HG03565 (cell line): ENCODE data around the gene ANP32D.
"Not testable (repeated sequence)": the region's sequence is repeated elsewhere in the genome, so short reads cannot be mapped to it uniquely, and the experiment has no call there.

Source experiments
- ATAC-seq: cut with Tn5 transposase; IDR thresholded peaks from one replicate; pipeline ENCODE4 v1.9.1; 2021; ENCODE audit warnings: mild to moderate bottlenecking, moderate library complexity; ENCODE audit not compliant: unreplicated experiment

The ANP32D gene

GRCh38 chr12:48472259-48472658 lies at the start of gene ANP32D:
Gene ANP32D, plus strand, starts transcription at chr12:48472559. Its CDS starts 106 bp downstream, at chr12:48472665.
- ATAC-seq = no peak

DNA sequence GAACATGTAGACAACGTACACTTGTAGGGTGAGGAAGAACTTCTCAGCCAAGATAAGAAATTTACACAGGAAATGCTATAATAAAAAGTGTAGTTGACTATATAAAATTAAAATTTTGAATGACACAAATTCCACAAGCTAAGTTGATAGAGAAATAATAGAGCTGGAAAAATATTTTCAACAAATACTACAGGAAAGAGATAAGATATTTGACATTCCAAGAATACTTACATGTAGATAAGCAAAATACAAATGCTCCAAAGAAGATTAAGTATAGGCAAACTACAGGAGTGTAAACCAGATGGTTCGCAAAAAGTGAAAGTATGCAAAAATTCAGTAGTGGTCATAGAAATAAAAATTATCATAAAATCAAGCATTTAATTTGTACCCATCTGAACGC lies 49.2 kb upstream of the ANP32D start:
- no peak for ATAC-seq

DNA sequence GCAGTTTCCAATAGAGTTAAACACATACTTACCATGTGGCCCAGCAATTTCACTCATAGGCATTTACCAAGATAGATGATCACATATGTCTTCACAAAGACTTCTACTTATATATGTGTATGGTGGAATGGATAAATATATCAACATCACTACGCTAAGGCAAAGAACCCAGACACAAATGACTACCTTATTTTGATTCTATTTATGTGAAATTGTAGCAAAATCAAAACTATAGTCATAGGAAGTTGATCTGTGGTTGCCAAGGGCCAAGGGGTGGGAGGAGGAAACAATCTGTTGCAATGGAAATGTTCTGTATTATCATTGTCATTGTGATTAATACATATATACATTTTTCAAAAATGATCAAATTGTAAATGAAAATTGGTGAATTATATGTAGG lies 47.7 kb upstream of the ANP32D start:
- no peak for ATAC-seq

GRCh38 chr12:48434016-48434415 lies 38.3 kb upstream of the ANP32D start:
- ATAC-seq = not testable (repeated sequence)

DNA sequence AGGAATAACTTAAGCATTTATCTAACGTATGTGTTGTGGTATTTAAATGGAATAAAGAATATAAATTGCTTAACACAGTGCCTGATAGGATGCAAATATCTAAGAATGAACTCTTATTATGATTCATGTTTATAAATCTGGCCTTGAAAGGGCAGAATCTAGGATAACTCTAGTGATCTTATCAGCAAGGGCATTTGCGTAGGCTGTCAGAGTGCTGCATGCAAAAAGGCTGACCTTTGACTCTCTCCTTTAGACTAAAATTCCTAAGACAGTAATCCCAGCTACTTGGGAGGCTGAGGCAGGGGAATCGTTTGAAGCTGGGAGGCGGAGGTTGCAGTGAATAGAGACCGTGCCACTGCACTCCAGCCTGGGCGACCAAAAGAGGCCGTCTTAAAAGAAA lies 31.3 kb upstream of the ANP32D start:
- no peak for ATAC-seq

DNA sequence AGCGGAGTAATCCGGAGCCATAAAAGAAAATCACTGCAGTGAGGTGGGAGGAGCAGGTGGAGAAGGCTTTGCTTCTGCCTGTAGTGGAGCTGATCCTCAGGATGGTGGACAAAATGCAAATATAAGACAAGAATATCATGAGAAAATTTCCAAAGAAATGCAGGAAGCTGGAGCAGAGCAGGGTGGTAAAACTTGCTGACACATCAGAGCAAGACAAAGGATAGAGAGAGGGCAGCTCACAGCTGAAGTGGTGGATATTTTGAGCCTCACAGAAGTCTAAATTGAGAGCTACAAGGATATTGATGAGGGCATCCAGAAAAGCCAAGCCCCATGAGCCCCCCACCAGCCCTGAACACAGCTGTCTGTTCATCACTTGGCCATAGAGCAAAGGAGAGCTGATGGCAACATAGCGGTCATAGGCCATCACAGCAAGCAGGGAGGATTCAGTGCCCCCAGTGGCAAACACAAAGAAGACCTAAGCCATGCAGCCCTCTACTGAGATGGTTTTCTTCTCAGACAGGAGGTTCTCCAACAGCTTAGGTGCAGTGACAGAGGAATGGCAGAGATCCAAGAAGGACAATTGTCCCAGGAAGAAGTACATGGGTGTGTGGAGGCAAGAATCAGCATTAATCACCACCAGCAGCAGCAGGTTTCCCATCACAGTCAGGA lies 30.0 kb upstream of the ANP32D start:
- no peak for ATAC-seq

DNA sequence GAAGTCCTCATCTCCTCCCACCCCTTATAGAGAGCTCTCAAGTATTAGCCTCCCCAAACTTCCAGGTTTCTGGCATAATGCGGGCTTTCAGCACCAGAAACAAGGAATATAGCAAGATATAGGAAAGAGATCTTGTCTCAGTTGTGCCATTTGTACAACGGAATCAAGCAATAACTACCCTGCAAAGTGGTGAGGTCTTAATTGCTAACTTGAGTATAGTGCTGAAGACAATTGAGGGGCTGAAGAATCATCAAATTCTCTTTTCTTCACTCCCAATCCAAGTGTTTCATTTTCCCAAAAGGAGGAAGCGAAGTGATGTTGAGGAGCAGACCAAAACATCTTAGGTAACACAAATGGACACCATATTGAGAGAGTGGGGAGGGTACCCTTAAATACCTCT lies 26.8 kb upstream of the ANP32D start:
- ATAC-seq = no peak

GRCh38 chr12:48446161-48446776 lies 26.1 kb upstream of the ANP32D start:
- ATAC-seq = no peak

- no peak for ATAC-seq
Observed at GRCh38 chr12:48447755-48448154, 24.6 kb upstream of the ANP32D start.

GRCh38 chr12:48451372-48451771 lies 21.0 kb upstream of the ANP32D start:
- no peak for ATAC-seq

DNA sequence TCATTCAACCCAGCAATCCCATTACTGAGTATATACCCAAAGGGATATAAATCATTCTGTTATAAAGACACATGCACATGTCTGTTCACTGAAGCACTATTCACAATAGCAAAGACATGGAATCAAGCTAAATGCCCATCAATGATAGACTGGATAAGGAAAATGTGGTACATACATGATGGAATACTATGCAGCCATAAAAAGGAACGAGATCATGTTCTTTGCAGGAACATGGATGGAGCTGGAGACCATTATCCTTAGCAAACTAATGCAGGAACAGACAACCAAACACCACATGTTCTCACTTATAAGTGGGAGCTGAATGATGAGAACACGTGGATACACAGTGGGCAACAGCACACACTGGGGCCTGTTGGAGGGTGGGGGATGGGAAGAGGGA lies 19.4 kb upstream of the ANP32D start:
- ATAC-seq = not testable (repeated sequence)

GRCh38 chr12:48454667-48455066 lies 17.7 kb upstream of the ANP32D start:
- no peak for ATAC-seq

GRCh38 chr12:48455116-48455515 lies 17.2 kb upstream of the ANP32D start:
- no peak for ATAC-seq

GRCh38 chr12:48459259-48459658 lies 13.1 kb upstream of the ANP32D start:
- ATAC-seq = no peak

- ATAC-seq = not testable (repeated sequence)
Observed at GRCh38 chr12:48469027-48469426, 3.3 kb upstream of the ANP32D start.

GRCh38 chr12:48473061-48473460 lies 702 bp downstream of the ANP32D start:
- ATAC-seq = no peak

DNA sequence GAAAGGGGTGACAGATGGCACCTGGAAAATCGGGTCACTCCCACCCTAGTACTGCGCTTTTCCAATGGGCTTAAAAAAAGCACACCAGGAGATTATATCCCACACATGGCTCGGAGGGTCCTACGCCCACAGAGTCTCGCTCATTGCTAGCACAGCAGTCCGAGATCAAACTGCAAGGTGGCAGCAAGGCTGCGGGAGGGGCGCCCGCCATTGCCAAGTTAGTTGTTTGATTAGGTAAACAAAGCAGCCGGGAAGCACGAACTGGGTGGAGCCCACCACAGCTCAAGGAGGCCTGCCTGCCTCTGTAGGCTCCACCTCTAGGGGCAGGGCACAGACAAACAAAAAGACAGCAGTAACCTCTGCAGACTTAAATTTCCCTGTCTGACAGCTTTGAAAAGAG lies 2.1 kb downstream of the ANP32D start:
- not testable (repeated sequence) for ATAC-seq

DNA sequence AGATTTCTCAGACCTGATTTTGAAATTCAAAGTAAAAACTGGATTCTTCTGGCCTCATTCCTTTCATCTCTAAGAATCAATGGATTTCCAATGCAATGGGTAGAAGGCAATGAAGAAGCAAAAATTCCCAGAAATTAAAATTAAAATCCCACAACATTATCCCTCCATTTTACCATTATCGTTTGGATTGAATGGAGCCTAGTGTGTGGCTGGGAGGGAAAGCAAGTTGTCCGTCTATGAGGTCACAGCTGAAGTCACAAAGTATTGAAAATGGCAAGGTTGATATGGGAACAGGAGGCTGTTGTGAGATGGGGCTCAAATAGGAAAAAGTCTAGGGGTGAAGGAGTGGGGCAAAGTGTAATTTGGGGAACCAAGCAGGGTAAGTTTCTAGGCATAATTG lies 9.8 kb downstream of the ANP32D start, which contains the start of gene C12orf54:
Gene C12orf54 (plus strand): TSS at position 301 of the 400 bp plus-strand sequence. CDS start 799 bp downstream, outside the sequence.
- no peak for ATAC-seq

- no peak for ATAC-seq
Observed at GRCh38 chr12:48482930-48483329, 10.6 kb downstream of the ANP32D start.

DNA sequence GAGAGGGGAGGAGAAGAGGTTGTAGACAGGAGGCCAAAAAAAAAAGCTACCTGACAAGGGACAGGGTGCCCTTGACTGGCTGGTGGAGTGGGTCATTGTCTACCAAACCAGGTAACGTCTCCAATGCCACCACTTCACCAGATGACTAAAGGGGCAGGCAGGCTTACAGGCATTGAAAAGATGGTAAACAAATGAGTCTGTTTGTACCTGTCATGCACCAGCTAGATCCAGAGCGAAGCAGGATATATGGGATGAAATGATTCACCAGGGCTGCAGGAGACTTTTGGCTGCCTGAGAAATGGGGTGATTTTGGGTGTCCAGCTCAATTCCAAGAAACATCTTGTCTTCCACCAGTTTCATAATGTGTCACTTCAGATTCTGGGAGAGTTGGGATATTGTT lies 13.9 kb downstream of the ANP32D start:
- no peak for ATAC-seq

GRCh38 chr12:48486679-48487078 lies 14.3 kb downstream of the ANP32D start:
- ATAC-seq = no peak

DNA sequence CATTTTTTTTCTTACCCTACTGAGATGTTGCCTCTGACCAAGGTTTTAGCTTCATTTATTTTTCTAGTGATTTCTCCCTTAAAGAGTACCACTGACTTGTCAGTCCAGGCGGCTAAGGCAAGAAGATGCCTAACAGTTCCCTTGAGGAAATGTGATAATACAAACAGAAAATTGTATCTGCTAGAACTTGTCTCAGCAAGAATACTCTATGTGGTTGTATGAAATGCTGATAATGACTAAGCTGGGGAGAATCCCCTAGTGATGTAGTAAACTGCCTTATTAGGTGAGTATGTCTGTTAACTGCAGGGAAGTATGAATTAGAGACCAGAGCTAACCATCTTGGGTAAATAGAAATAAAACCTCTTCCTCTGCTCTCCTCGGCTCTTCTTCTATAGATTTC lies 16.7 kb downstream of the ANP32D start:
- peak; percentile 95 for ATAC-seq

DNA sequence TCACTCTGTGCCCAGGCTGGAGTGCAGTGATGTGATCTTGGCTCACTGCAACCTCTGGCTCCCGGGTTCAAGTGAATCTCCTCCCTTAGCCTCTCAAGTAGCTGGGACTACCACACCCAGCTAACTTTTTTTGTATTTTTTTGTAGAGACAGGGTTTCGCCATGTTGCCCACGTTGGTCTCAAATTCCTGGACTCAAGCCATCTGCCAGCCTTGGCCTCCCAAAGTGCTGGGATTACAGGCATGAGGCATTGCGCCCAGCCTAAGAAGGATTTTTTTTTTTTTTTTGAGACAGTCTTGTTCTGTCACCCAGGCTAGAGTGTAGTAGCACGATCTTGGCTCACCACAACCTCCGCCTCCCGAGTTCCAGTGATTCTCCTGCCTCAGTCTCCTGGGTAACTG lies 17.1 kb downstream of the ANP32D start:
- ATAC-seq = not testable (repeated sequence)
